ENCODE data around the gene RBMS3.

- TF ChIP-seq POLR2A (IDR thresholded peaks at IDR 0.05; ENCODE audit: low read length) (no peak), GATA1 (IDR thresholded peaks at IDR 0.05; ENCODE audit: low read depth, low read length) (no peak)
These were observed 571.9 kb downstream of the RBMS3 start for GRCh38 chr3:29852767-29853166.

Data from erythroblast (primary cell).